ENCODE data around the gene COQ7. TPM values are rescaled to one million over a fixed set of nuclear protein-coding genes. Genes with fewer than 3 reads are reported as not detected.

The COQ7 gene
- polyA plus RNA-seq, 1 of the 3 experiments (the other 2 are of a cell fraction): 24.0 TPM

- Histone ChIP-seq H3K27ac (ENCODE audit: low read depth in 2 of 2, low read length in 1 of 2) (no peak overlapping the region), H4K20me1 (ENCODE audit: insufficient read depth) (no peaks in the 10 kb centered on the region), H3K79me2 (ENCODE audit: insufficient read depth) (peaks cover 7% of the 10 kb centered on the region; the same call in 1 of the 2 replicates), H3K4me1 (ENCODE audit: control insufficient read depth in 1 of 2, insufficient read depth in 2 of 2, low read depth in 1 of 2, low read length in 1 of 2) (peaks cover 0 to 31% of the 10 kb centered on the region in 2 experiments; a peak in 2 of 4 replicates), H3K9me3 (0 out of 2 replicates have a peak, but pooled peaks cover 3% of the 10 kb centered on the region), H2AFZ (ENCODE audit: low read depth) (no peak overlapping the region), H3K4me3 (ENCODE audit: low read depth in 2 of 2, low read length in 1 of 2) (no peak overlapping the region), H3F3A (replicated peaks; ENCODE audit: insufficient read depth) (peaks cover 9% of the 10 kb centered on the region), H3K4me2 (no peak overlapping the region), H3K27me3 (ENCODE audit: insufficient read depth) (no peaks in the 10 kb centered on the region), H3K9me2 (no peaks in the 10 kb centered on the region), H3K36me3 (replicated peaks in 1 of 2; ENCODE audit: control insufficient read depth in 1 of 2, insufficient read depth in 2 of 2, low read length in 1 of 2) (peaks cover 0 to under 1% of the 10 kb centered on the region in 2 experiments), H3K9ac (no peak overlapping the region)
- TF ChIP-seq RXRA (IDR thresholded peaks at IDR 0.05; ENCODE audit: borderline replicate concordance, low read depth) (no peak), USF1 (IDR thresholded peaks at IDR 0.05; ENCODE audit: borderline replicate concordance, low read depth) (0 out of 2 replicates have a peak, but pooled peaks have one; percentile 21)
- CTCF ChIA-PET: interaction anchor here (0.6 kb wide), 1 partner anchor 27 kb away, joined by 3 read pairs; no protein-coding TSS in a partner anchor
- DNase-seq: no peak
- POLR2A ChIA-PET: no interaction called here
Measured at GRCh38 chr16:19126300-19126699, 58.9 kb downstream of the COQ7 start.

DNA sequence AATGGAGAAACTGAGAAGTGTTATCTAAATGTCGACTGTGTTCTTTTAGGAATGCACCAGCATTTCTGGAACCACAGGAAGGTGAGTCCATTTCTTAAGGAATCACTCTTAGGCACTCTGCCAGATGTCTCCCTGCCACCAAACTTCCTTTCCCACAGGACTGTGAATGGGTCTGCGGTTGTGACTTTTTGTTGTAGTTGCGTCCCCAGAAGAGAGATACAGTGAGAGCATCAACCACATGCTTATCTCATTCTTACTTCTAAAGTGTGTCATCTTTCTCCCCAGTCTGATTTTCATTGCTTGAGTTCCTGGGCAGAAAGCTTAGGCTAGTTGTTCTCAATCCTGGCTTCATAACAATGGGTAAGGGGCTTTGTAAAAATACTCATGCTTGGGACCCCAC lies 59.8 kb downstream of the COQ7 start:
- DNase-seq: no peak
- 0 out of 2 replicates have a peak, but pooled peaks cover 3% of the 10 kb centered on the region for H3K9me3 ChIP-seq
- H2AFZ ChIP-seq (ENCODE audit: low read depth): no peak overlapping the region
- no peaks in the 10 kb centered on the region for H3K9me2 ChIP-seq
- H4K20me1 ChIP-seq (ENCODE audit: insufficient read depth): no peaks in the 10 kb centered on the region
- ChIA-PET CTCF (interaction anchor here (1.0 to 1.2 kb wide), 2 partner anchors 10 to 41 kb away, joined by 3 to 4 read pairs; no protein-coding TSS in a partner anchor), POLR2A (no interaction called here)
- H3K9ac ChIP-seq: no peak overlapping the region
- H3K4me1 ChIP-seq (ENCODE audit: control insufficient read depth in 1 of 2, insufficient read depth in 2 of 2, low read depth in 1 of 2, low read length in 1 of 2): peaks cover 0 to 40% of the 10 kb centered on the region in 2 experiments; a peak in 2 of 4 replicates
- WGBS (ENCODE audit: low lambda C conversion rate): 97% methylated on average over 3 of the region's 3 CpGs
- no peak overlapping the region for H3K4me3 ChIP-seq (ENCODE audit: low read depth in 2 of 2, low read length in 1 of 2)
- H3K4me2 ChIP-seq: no peak overlapping the region
- no peak overlapping the region for H3K27ac ChIP-seq (ENCODE audit: low read depth in 2 of 2, low read length in 1 of 2)
- TF ChIP-seq SMC3 (IDR thresholded peaks at IDR 0.05; ENCODE audit: low read depth, low read length) (no peak), RFX5 (IDR thresholded peaks at IDR 0.05; ENCODE audit: low read length) (no peak), FOXM1 (IDR thresholded peaks at IDR 0.05; ENCODE audit: low read depth) (no peak), EZH2phosphoT487 (IDR thresholded peaks at IDR 0.05; ENCODE audit: borderline replicate concordance, low read depth) (no peak), TEAD4 (IDR thresholded peaks at IDR 0.05; ENCODE audit: borderline replicate concordance, insufficient read depth) (no peak), JUND (IDR thresholded peaks at IDR 0.05) (no peak), MXI1 (IDR thresholded peaks at IDR 0.05; ENCODE audit: low read depth, low read length) (no peak), CHD2 (IDR thresholded peaks at IDR 0.05; ENCODE audit: low read length, partially characterized antibody) (no peak), USF1 (IDR thresholded peaks at IDR 0.05; ENCODE audit: borderline replicate concordance, low read depth) (no peak), NFIC (IDR thresholded peaks at IDR 0.05; ENCODE audit: borderline replicate concordance) (no peak), FOSL2 (IDR thresholded peaks at IDR 0.05; ENCODE audit: borderline replicate concordance, low read depth) (no peak), FOXJ3 (CRISPR knock-in tag; IDR thresholded peaks at IDR 0.05) (no peak), POLR2AphosphoS5 (IDR thresholded peaks at IDR 0.05; ENCODE audit: low read depth, low read length) (no peak)
- H3K79me2 ChIP-seq (ENCODE audit: insufficient read depth): no peaks in the 10 kb centered on the region
- peaks cover 10% of the 10 kb centered on the region for H3F3A ChIP-seq (replicated peaks; ENCODE audit: insufficient read depth)
- no peaks in the 10 kb centered on the region for H3K27me3 ChIP-seq (ENCODE audit: insufficient read depth)
- no peaks in the 10 kb centered on the region for H3K36me3 ChIP-seq (replicated peaks in 1 of 2; ENCODE audit: control insufficient read depth in 1 of 2, insufficient read depth in 2 of 2, low read length in 1 of 2)

Measured in SK-N-SH (cell line).